Stimulated activated naive CD8-positive, alpha-beta T cell treated with anti-CD3 and anti-CD28 coated beads, Interleukin-15, Interleukin-2, amounts not matched to agents 100 ng/mL and 50 ng/mL, for 24 hours (primary cell): ENCODE results near the gene GAPDHS.
A peak's percentile ranks its signal among the peaks of the same experiment; 100 is the strongest.

ENCODE experiments used
- H3K27ac Mint-ChIP-seq: one replicate; pipeline ENCODE4 v1.8.0; 2021; ENCODE audit warnings: mild to moderate bottlenecking, mixed read lengths
- H3K27me3 Mint-ChIP-seq: one replicate; pipeline ENCODE4 v1.8.0; 2021; ENCODE audit warnings: mixed read lengths
- H3K36me3 Mint-ChIP-seq: one replicate; pipeline ENCODE4 v1.8.0; 2021; ENCODE audit warnings: low read depth, mixed read lengths
- H3K4me1 Mint-ChIP-seq: one replicate; pipeline ENCODE4 v1.8.0; 2021; ENCODE audit warnings: low read depth, mixed read lengths
- H3K4me3 Mint-ChIP-seq: one replicate; pipeline ENCODE4 v1.8.0; 2021; ENCODE audit warnings: mild to moderate bottlenecking, mixed read lengths
- H3K9me3 Mint-ChIP-seq: one replicate; pipeline ENCODE4 v1.8.0; 2021; ENCODE audit warnings: mixed read lengths

Gene GAPDHS

DNA sequence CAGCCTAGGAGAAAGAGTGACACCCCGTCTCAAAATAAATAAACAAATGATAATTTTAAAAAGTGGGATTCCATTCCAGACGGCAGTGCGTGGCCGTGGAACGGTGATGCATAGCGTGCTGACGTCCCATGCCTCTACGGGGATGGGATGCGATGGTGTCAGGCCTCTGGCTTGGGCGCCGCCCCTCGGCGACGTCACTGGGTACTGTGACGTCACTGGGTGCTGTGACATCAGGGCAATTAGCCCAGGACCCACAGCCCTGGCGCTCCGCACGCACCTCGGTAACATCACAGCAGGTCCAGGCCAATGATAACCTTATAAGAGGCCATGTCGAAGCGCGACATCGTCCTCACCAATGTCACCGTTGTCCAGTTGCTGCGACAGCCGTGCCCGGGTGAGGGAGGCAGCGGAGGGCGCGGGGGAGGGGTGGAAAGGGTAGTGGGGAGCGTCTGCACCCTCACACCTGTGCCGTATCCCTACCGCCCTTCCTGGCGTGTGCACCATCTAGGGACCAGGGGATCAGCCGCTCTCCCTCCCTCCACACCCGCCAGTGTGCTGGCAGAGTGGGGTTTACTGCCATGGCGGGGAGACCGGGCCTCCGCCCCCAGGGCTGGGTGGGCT, at the start of gene GAPDHS:
Gene GAPDHS, plus strand, starts transcription at position 256 of the 621 bp plus-strand sequence. Its CDS starts 72 bp downstream, at position 328.
- H3K36me3 Mint-ChIP-seq = no peaks in the 10 kb centered on the region
- H3K27me3 Mint-ChIP-seq = peaks cover 20% of the 10 kb centered on the region
- no peaks in the 10 kb centered on the region for H3K9me3 Mint-ChIP-seq
- H3K4me1 Mint-ChIP-seq = peaks cover 19% of the 10 kb centered on the region
- H3K4me3 Mint-ChIP-seq = peak within 1 kb of the TSS; percentile 28
- H3K27ac Mint-ChIP-seq = no peak within 1 kb of the TSS

DNA sequence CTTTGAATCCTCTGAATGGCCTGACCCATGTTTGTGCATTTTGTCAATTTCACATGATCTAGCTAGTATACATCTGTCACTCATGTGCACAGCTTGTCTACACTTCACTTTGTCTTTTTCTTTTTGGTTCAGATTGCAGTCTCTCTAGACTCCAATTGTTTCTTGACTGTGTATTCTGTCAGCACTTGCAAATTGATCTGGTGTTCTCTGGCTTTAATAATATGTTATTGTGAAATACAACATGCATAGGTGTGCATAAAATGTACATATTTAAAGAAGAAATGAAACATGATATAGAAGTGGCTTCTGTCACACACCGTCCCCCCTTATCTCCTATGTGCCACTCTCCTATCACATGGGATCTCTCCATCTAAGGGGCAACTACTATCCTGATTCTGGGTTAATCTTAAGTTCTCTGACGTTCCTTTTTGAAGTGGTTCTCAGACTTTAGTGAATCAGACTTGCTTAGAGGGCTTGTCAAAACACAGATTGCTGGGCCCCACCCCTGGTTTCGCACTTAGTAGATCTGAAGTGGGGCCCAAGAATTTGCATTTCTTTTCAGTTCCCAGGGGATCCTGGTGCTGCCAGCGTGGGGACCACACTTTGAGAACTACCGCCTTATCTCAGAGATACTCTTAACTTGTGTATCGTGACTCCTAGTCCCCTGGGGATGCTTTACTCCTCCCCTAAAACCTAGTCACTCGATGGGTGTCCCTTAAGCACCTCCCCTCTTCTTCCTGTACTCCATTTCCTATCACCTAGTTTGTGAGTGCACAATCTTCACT, 48.8 kb upstream of the GAPDHS start:
- Mint-ChIP-seq H3K9me3 (no peaks in the 10 kb centered on the region), H3K36me3 (no peaks in the 10 kb centered on the region), H3K27ac (no peak overlapping the region), H3K27me3 (peaks cover 4% of the 10 kb centered on the region), H3K4me1 (peaks cover 19% of the 10 kb centered on the region), H3K4me3 (no peak overlapping the region)

DNA sequence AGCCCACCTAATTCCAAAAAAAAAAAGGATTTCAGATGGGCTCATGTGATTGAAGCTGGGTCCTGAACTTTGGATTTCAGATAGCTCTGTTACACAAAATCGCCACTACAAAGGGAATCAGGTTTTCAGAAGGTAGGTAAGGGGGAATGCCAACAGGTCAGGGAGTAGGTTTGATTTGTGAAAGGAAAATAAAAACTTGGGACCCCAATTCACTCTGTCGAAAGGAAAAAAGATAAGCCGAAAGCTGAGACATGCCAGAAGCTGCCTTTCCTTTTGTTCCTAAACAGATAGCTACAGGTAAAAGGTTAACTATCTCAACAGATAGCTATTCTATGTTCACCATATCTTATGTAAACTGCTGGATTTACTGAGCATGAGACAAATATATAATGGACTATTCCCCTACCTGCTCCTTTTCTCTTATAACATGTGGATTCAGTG, 47.0 kb upstream of the GAPDHS start:
- H3K27me3 Mint-ChIP-seq = peaks cover 7% of the 10 kb centered on the region
- H3K36me3 Mint-ChIP-seq = no peaks in the 10 kb centered on the region
- no peak overlapping the region for H3K27ac Mint-ChIP-seq
- no peaks in the 10 kb centered on the region for H3K9me3 Mint-ChIP-seq
- H3K4me1 Mint-ChIP-seq = peaks cover 19% of the 10 kb centered on the region
- H3K4me3 Mint-ChIP-seq = no peak overlapping the region

DNA sequence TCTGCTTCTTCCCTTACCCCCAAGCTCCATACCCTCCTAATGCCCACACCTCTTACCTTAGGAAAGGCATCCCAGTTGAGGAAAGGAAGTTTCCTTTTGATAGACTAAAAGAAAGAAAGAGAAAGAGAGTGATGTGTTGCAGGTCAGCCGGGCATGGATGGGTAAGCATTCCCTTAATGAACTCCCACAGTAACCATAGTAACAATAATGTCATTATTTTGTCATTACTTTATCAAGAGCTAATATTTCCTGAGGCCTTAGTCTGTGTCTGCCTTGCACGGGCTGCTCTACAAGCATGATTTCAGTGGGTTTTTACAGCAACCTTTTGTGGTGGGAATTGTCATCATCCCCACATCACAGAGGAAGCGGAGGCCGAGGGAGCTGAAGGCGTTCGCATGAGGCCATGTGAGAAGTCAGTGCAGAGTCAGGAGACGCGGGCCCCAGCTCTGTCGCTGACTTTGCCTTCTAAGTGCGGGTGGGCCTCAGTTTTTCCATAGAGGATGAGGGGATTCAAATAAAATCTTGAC, 45.5 kb upstream of the GAPDHS start:
- Mint-ChIP-seq H3K27me3 (peaks cover 13% of the 10 kb centered on the region), H3K4me3 (no peak overlapping the region)

DNA sequence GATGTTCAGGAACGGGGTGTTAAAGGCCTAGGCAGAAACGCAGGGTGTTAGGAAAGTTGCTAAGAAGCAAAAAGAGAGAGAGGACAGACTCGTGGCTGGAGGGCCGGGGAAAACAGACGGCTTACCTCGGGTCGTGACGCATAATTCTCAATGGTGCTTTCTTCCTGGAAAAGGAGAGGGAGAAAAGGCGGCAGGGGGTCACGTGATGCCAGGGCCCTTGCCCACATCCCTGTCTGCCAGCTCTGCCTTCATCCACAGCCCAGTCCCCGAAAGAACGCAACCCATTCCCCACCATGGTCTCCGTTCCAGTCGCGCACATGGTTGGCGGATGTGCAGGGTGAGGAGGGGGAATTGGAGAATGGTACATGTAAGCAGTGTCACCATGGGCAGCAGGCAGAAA, 44.6 kb upstream of the GAPDHS start:
- peaks cover 13% of the 10 kb centered on the region for H3K27me3 Mint-ChIP-seq
- H3K36me3 Mint-ChIP-seq = no peaks in the 10 kb centered on the region
- no peak overlapping the region for H3K27ac Mint-ChIP-seq
- H3K4me3 Mint-ChIP-seq = no peak overlapping the region
- peaks cover 19% of the 10 kb centered on the region for H3K4me1 Mint-ChIP-seq
- H3K9me3 Mint-ChIP-seq = no peaks in the 10 kb centered on the region

More for the DNA sequence above, 45.5 kb upstream of the GAPDHS start:
- peaks cover 19% of the 10 kb centered on the region for H3K4me1 Mint-ChIP-seq
- no peaks in the 10 kb centered on the region for H3K9me3 Mint-ChIP-seq
- no peak overlapping the region for H3K27ac Mint-ChIP-seq
- no peaks in the 10 kb centered on the region for H3K36me3 Mint-ChIP-seq

DNA sequence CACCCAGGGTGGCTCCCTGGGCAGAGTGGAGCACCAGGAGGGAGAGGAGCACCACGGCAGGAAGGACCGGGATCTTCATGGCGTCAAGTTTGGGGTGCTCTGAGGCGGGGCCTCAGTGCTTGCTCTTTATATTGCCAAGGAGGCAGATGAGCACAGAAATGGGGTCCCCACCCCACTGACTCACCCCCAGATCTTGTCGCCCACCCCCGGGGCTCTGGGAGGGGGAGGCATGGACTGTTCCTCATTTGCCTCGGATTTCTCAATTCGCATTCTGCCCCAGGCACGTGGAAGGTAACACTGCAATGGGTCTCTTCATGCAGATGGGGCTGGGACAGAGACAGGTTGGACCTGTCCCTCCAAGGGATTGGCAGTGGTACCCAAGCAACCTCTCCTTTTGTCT, 42.9 kb upstream of the GAPDHS start, which contains the start of gene KRTDAP:
Gene KRTDAP, minus strand, starts transcription at position 101 of the 400 bp plus-strand sequence. Its CDS starts 22 bp downstream, at position 79.
- Mint-ChIP-seq H3K27ac (no peak within 1 kb of the TSS), H3K9me3 (no peaks in the 10 kb centered on the region), H3K36me3 (no peaks in the 10 kb centered on the region), H3K4me3 (no peak within 1 kb of the TSS), H3K4me1 (peaks cover 13% of the 10 kb centered on the region), H3K27me3 (peaks cover 13% of the 10 kb centered on the region)

DNA sequence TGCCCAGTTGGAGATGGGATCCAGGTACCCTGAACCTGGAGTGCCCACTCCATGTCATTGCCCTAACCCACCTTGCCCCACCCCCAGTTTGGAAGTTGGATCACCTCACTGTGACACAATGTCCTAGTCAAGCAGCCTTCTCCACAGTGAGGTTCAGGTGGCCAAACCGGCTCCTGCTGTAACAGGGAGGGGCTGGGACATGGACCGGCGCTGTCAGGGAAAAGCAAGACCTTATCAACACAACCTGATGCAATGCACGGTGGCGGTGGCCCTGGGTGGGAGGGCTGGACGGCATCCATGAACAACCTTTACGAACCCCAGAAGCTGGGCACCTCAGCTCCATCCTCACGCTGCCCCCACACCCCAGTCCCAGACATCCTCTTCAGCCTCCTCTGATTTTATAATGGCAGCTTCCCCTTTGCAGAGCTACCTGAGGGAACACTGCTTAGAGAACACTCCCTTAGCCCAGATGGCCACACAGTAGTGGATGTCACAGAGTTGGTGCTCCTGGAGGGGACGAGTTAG, 41.4 kb upstream of the GAPDHS start:
- H3K4me3 Mint-ChIP-seq = no peak overlapping the region
- no peaks in the 10 kb centered on the region for H3K9me3 Mint-ChIP-seq
- no peak overlapping the region for H3K27ac Mint-ChIP-seq
- H3K4me1 Mint-ChIP-seq = peaks cover 16% of the 10 kb centered on the region
- H3K36me3 Mint-ChIP-seq = no peaks in the 10 kb centered on the region
- peaks cover 13% of the 10 kb centered on the region for H3K27me3 Mint-ChIP-seq

DNA sequence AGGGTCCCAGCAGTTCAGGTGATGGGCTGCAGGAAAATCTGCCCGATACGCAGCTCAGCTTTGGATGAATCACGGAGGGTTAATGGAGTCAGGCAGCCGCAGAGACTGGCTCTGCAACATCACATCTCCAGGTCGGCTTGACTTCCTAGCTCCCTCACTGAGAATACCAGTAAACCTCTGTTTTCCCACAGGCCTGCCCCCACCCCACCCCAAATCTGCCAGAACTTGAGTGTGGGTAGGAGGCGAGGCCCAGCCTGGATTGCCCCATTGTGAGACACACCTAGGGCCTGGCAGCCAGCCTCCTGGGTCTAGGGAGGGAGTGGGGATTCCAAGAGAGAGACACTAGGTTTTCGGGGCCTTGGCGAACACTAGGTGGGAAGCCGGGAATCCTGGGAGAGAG, 39.3 kb upstream of the GAPDHS start:
- peaks cover 8% of the 10 kb centered on the region for H3K4me1 Mint-ChIP-seq
- H3K27me3 Mint-ChIP-seq = peaks cover 18% of the 10 kb centered on the region
- no peak overlapping the region for H3K27ac Mint-ChIP-seq
- no peaks in the 10 kb centered on the region for H3K9me3 Mint-ChIP-seq
- H3K4me3 Mint-ChIP-seq = no peak overlapping the region
- no peaks in the 10 kb centered on the region for H3K36me3 Mint-ChIP-seq

DNA sequence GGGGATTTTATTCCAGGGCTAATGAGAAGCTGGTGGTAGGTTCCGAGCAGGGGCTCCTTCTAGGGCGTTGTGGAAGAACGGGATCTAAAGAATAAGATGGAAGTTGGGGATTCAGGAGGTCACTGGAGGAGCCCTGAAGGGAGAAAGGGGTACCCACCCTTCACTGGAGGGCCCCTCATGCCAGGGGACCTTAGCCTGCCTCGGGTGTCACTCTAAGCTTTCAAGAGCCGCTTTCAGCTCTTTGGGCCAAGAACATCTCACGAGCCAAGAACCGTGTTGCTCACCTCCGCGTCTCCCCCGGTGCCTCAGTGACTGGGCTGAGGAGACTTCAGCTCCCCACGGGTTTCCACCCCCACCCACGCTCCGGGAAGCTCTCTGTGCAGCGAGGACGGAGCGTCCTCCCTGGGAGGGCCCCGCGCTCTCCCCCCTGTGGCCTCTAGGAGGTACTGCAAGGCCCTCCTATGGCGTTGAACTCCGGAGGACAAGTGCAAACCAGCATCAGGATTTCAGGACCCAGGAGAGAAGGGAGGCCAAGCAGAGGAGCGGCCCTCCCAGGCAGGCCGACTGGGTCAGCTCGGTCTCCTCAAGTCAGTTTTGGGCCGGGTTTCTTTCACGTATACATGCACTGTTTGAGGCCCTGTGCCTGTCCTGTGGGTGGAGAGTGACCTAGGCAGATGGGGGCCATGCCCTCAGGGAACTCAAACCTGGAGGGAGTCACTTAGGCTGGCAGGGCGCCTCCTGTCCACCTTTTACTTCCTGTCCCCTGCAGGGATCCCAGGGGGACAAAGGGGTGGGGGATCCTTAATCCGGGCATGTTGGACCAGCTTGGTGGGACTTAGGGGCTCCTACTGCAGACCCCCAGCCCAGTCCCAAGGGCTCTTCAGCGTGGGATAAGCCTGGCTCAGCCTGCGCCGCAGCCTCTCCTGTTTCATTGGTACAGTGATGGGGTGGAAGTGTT, 37.9 kb upstream of the GAPDHS start:
- H3K4me3 Mint-ChIP-seq = no peak overlapping the region
- no peak overlapping the region for H3K27ac Mint-ChIP-seq

DNA sequence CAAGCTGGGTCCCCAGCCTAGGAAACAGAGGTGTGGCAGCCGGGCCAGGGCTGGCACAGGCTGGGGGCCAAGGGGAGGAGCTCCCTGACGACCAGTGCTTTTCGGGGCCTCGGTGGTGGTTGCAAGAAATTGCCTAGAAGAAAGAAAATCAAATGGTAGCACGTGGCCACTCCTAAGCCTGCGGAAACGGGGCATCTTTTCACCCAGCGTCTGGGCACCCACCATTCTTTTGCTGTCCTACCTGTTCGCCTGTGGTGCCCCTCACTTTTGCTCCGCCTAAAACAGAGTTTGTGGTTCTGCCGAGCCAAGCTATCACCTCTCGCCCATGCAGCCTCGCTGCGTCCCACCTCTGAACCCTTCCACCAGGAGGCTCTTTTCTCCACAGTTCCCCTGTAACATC, 35.9 kb upstream of the GAPDHS start:
- H3K4me1 Mint-ChIP-seq = peaks cover 8% of the 10 kb centered on the region
- H3K27me3 Mint-ChIP-seq = peaks cover 9% of the 10 kb centered on the region
- H3K36me3 Mint-ChIP-seq = no peaks in the 10 kb centered on the region
- H3K4me3 Mint-ChIP-seq = no peak overlapping the region
- no peaks in the 10 kb centered on the region for H3K9me3 Mint-ChIP-seq
- H3K27ac Mint-ChIP-seq = no peak overlapping the region

More for the DNA sequence above, 37.9 kb upstream of the GAPDHS start:
- H3K27me3 Mint-ChIP-seq = peaks cover 18% of the 10 kb centered on the region
- no peaks in the 10 kb centered on the region for H3K36me3 Mint-ChIP-seq
- H3K9me3 Mint-ChIP-seq = no peaks in the 10 kb centered on the region
- peaks cover 8% of the 10 kb centered on the region for H3K4me1 Mint-ChIP-seq

DNA sequence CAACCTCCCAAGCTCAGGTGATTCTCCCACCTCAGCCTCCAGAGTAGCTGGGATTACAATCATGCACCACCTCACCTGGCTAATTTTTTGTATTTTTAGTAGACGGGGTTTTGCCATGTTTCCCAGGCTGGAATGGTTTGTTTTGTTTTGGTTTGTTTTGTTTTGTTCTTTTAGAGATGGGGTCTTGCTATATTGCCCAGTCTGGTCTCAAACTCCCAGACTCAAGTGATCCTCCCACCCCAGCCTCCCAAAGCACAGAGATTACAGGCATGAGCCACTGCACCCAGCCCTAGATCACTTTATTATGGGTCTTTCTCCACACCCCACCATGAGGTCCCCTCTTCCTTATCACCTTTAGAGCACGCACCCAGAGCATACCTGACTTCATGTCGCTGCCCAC, 35.0 kb upstream of the GAPDHS start:
- H3K9me3 Mint-ChIP-seq = no peaks in the 10 kb centered on the region

DNA sequence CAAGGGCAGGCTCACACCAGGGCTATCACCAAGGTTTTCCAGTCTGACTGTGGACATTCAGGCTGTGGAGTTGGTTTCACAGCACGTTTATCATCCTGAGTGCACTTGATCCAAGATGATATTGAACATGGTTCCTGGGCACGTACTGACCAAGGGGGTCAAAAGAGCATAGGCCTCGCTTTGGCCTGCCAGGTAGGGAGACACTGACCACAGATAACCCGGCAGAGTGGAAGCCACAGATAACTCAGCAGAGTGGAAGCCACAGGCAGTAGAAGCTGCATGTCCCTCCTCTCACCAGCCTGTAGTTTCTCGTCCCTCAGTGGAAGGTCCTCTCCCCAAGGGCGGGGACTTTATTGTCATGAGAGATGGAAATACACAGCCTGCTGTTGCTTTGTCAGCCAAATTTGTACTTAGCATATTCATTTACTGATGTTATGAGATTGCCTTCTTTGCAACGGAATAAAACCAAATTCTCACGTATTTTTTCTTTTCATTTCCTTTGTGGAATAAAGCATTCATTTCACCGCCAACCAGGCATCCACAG, 34.2 kb upstream of the GAPDHS start:
- no peak overlapping the region for H3K4me3 Mint-ChIP-seq
- H3K27ac Mint-ChIP-seq = no peak overlapping the region
- H3K27me3 Mint-ChIP-seq = peaks cover 9% of the 10 kb centered on the region
- no peaks in the 10 kb centered on the region for H3K36me3 Mint-ChIP-seq
- H3K4me1 Mint-ChIP-seq = peaks cover 8% of the 10 kb centered on the region
- no peaks in the 10 kb centered on the region for H3K9me3 Mint-ChIP-seq

More for the DNA sequence above, 35.0 kb upstream of the GAPDHS start:
- H3K27me3 Mint-ChIP-seq = peaks cover 9% of the 10 kb centered on the region
- peaks cover 8% of the 10 kb centered on the region for H3K4me1 Mint-ChIP-seq
- H3K27ac Mint-ChIP-seq = no peak overlapping the region
- H3K4me3 Mint-ChIP-seq = no peak overlapping the region
- no peaks in the 10 kb centered on the region for H3K36me3 Mint-ChIP-seq

DNA sequence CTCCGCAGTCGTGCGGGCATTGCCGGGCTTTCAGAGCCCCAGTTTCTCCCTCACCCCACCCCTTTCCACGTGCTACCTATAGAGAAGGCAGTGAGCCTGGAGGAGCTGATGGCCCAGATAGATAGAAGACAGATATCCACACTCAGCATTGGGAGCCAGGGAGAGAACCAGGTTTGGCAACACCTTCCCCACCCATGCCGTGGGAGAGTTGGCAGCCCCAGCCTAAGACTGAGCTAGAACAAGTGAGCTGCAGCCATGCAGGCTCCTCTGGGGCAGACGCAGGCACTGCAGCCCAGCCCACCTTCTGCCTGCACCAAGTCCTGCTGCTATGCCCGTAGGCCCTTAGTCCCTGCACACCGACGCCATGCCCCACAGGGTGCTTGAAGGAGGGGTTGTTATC, 32.6 kb upstream of the GAPDHS start:
- no peaks in the 10 kb centered on the region for H3K9me3 Mint-ChIP-seq
- H3K36me3 Mint-ChIP-seq = no peaks in the 10 kb centered on the region
- no peak overlapping the region for H3K4me3 Mint-ChIP-seq
- H3K4me1 Mint-ChIP-seq = no peaks in the 10 kb centered on the region
- no peak overlapping the region for H3K27ac Mint-ChIP-seq
- H3K27me3 Mint-ChIP-seq = peaks cover 14% of the 10 kb centered on the region

DNA sequence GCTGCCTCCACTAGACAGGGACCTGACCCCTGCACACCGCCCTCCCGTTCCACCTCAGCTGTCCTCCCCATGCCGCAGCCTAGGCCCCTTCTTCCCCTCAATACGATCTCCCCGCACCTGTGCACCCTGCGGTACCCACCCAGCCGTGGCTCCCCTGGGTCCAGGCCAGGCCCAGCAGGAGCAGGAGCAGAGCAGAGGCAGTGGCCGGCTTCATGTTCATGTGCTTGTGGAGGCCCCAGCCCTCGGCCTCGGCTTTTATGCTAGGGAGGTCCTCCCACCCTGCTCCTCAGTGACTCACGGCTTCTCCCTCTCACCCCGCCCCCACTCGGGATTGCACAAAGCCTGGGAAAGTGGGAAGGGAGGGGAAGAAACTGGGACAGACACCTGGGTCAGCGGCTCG, 31.6 kb upstream of the GAPDHS start:
- peaks cover 16% of the 10 kb centered on the region for H3K27me3 Mint-ChIP-seq
- no peaks in the 10 kb centered on the region for H3K4me1 Mint-ChIP-seq
- H3K27ac Mint-ChIP-seq = no peak overlapping the region
- H3K36me3 Mint-ChIP-seq = no peaks in the 10 kb centered on the region
- no peak overlapping the region for H3K4me3 Mint-ChIP-seq
- H3K9me3 Mint-ChIP-seq = no peaks in the 10 kb centered on the region
